ENCODE measurements around the gene HSD11B1L. TPM values are rescaled to one million over a fixed set of nuclear protein-coding genes. Genes with fewer than 3 reads are reported as not detected.

The HSD11B1L gene
- total RNA-seq, 1 donor from 2014 or later: 2.8 TPM

DNA sequence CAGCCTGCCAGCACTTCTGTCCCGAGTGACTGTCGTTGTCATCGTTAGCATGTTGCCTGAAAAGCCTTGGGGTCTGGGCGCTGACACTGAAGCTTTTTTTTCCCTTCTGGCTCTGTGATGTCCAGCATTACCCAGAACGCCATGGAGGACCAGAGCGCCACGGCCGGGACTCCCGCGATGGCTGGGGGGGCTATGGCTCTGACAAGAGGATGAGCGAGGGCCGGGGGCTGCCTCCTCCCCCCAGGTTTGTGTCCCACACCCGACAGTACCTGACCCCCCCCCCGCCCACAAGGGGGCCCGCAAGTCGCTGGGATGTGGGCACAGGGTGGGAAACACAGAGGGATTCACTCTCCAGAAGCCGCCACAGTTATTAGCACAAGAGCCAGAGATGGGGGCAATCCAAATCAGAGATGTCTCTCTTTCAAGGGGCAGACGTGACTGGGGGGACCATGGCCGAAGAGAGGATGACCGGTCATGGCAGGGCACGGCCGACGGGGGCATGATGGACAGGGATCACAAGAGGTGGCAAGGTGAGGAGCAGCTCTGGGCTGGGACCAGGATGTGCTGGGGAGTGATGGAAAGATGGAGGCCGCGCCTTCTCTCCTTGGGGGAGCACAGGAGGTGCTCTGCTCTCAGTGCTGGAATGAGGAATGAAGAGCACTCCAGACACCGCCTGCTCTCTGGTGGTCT is 13.8 kb upstream of the HSD11B1L start:
- no peak for DNase-seq (ENCODE audit: low spot score)

GRCh38 chr19:5667751-5668271 is 13.0 kb upstream of the HSD11B1L start:
- no peak for DNase-seq (ENCODE audit: low spot score)

GRCh38 chr19:5669212-5669611 is 11.6 kb upstream of the HSD11B1L start:
- no peak for DNase-seq (ENCODE audit: low spot score)

DNA sequence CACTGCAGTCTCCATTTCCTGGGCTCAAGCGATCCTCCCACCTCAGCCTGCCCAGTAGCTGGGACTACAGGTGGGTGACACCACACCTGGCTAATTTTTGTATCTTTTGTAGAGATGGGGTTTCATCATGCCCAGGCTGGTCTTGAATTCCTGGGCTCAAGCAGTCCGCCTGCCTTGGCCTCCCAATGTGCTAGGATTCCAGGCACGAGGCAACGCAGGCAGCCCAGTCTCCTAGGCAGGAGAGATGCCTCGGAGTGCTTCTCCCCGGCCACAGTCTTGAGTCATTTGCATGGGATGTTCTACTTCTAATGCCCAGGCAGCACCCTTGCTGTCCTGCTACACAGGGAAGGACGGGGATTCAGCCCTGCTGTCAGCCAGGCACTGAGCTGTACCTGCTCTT is 9.2 kb upstream of the HSD11B1L start:
- no peak for DNase-seq (ENCODE audit: low spot score)

DNA sequence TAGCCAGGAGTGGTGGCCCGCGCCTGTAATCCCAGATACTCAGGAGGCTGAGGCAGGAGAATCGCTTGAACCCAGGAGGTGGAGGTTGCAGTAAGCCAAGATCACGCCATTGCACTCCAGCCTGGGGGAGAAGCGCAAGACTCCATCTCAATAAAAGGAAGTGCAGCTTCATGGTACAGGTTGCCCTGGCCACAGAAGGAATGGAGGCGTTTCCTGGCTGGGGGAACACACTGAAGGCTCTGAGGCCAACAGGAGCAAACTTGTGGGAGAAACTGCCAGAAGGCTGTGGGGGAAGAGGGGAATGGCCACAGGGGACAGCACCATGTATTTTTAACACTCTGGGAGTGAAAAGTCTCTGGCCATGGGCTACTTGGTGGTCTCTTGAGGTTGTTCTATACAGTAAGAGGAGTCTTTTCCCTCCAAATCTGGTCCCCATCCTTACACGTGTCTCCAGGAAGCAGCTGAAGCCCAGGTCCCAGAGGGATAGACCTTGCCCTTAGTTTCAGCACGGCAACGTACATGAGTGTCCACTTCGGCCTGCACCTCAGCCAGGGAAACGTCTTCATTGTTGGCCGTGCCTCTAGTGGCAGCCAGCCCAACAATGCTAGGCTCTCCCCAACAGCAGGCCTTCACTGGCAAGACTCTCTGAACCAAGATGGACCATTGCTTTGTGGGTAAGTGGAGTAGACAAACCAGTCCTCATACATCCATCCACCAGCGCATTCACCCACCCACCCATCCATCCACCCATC is 7.9 kb upstream of the HSD11B1L start:
- DNase-seq (ENCODE audit: low spot score): no peak

- DNase-seq (ENCODE audit: low spot score): no peak
Observed at GRCh38 chr19:5673752-5674151, 7.1 kb upstream of the HSD11B1L start.

DNA sequence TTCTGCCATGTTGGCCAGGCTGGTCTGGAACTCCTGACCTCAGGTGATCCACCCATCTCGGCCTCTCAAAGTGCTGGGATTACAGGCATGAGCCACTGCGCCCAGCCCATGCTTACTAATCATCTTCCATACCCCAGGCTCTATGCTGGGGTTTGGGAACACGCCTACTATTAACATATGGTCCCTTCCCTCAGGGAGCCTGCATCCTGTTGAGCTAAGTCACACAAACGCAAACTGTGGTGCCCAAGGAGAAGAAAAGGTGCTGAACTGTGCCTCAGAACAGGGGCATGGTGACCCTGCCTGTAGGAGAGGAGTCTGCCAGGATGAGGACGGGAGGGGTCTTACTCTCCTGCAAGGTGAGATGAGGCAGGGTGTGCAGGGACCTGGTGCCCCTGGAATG is 6.1 kb upstream of the HSD11B1L start:
- no peak for DNase-seq (ENCODE audit: low spot score)

DNA sequence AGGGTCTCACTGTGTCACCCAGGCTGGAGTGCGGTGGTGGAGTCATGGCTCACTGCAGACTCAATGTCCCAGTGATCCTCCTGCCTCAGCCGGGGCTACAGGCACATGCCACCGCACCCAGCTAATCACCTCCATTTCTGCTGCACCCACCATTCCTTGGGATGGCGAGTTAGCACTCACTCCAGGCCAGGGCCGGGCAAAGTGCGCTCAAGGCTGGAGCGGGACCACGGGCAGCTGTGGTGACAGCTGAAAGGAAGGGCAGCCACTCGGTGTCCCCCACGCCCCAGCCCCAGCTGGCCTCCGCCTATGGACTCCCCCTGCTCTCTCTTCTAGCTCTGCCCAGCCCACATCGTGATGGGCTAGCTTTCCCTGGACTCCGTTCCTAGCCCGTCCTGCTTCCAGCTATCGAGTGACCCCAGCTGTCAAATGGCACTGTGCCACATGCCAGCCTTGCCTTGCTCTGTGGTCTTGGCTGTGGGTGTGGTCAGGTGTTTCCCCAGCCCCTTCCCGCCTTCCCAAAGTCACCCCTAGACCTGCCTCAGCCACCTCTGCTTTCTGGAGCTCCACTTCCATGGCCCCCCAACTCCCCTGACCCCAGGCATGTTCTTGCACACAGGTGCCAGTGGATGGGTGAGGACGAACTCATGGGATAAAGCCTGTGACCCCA is 4.6 kb upstream of the HSD11B1L start:
- no peak for DNase-seq (ENCODE audit: low spot score)

DNA sequence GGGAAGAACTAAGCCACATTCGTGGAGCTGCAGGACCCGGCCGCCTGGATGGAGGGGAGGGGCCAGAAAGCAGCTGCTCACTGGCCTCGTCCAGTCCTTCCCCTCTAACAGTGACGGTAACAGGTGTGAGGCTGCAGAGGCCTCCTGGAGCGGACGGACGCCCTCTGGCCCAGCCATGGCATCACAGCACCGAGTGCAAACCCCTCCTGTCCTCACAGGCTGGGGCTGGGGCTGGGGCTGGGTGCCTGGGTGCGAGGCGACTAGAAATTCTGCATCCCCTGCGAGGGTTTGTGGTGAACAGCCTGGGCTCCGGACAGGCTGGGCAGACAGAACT is 4.1 kb upstream of the HSD11B1L start:
- DNase-seq (ENCODE audit: low spot score): no peak

- no peak for DNase-seq (ENCODE audit: low spot score)
Observed at GRCh38 chr19:5677136-5677535, 3.7 kb upstream of the HSD11B1L start.

GRCh38 chr19:5677580-5677979 is 3.2 kb upstream of the HSD11B1L start:
- no peak for DNase-seq (ENCODE audit: low spot score)

GRCh38 chr19:5678071-5678718 is 2.6 kb upstream of the HSD11B1L start:
- no peak for DNase-seq (ENCODE audit: low spot score)

DNA sequence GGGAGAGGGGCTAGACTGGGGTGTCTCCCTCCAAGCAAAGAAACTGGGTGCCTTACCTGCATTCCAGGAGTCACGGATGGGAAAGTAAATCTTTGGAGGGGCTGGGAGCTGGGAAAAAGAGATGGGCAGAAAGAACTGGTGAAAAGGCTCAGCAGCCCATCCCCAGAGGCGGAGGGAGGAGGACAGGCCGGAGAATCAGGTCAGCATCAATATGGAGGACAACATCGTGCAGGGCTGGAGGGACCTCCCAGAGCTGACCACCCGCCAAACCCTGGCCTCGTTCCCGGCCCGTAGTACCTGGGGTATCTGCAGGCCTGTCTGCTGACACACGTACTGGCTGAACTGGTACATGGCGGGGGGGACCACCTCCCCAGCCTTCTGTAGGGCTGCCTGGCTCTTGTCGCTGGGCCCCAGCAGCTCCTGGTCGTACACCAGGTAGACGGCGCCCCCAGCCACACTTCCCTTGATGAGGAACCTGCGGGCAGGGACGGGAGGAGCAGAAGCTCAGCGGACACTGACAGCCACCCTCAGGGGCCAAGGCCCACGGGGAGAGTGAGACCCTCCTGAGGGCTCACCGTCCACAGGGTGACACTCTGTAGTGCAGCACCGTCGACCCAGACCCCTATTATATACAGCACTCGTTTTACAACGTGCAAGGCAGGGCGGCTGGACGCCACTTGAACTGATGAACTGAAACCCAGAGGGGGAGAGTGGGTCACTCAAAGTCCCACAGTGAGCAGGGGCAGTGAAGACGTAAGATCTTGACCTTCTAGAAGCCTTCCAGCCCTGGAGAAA is 1.3 kb upstream of the HSD11B1L start:
- no peak for DNase-seq (ENCODE audit: low spot score)

- DNase-seq (ENCODE audit: low spot score): no peak
Observed at GRCh38 chr19:5680084-5680436, 767 bp upstream of the HSD11B1L start.

DNA sequence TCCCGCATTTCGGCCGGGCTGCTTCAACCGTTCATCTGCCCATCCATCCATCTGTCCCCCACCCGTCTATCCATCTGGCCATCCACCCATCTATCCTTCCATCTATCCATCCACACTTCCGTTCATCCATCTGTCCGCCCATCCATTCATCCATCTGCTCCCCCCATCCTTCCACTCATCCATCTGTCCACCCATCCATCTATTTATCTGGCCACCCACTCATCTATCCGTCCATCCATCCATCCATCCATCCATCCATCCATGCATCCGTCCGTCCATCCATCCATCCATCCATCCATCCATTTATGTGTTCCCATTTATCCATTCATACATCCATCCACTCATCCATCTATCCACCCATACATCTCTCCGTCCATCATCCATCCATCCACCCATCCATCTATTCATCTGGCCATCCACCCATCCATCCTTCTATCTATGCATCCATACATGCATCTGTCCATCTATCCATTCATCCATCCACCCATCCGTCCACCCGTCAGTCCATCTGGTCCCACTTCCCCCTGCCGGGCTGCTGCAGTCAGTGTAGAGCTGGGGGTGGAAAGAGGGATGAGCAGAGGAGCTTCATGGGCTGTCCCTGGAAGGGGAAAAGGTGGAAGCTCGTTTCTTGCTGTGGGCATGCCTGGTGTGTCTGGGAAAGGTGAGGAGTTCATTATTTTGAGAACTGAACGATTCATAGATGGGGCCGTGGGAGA is 722 bp downstream of the HSD11B1L start:
- DNase-seq (ENCODE audit: low spot score): no peak

DNA sequence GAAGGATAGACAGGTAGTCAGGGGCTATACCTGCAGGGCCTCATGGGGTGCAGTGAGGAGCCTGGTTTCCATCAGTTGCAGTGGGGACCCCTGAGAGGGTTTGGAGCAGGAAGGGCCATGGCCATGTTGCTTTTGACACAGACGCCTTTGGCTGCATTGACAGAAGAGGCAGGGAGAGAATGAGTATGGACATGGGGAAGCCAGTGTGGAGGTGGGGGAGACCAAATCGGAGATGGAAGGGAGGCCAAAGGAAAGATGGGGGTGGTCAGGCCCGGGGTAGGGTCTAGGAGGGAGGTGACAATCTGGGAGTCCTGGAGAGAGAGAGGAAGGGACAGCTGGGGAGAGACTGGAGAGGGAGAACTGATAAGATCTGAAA is 1.3 kb downstream of the HSD11B1L start:
- no peak for DNase-seq (ENCODE audit: low spot score)

DNA sequence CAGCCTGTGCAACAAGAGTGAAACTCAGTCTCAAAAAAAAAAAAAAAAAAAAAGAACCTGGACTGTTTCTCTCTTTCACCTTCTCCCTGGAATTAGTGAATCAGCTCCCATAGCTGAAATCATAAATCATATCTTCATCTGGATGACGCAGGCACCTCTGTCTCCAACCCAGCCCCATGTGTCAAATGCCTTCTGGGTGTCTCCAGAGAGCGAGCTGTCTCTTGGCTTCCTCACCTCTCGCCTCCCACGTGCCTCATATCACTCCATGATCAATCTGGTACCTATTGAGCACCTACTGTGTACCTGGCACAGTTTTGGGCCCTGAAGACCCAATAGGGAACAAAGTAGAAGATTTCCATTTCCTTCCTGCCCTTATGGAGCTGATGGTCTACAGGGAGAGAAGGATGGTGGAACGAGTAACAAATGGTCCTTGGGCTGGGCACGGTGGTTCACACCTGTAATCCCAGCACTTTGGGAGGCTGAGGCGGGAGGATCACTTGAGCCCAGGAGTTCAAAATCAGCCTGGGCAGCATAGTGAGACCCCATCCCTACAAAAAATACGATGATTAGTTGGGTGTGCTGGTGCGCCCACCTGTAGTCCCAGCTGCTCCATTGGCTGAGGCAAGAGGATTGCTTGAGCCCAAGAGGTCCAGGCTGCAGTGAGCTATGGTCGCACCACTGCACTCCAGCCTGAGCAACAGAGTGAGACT is 2.5 kb downstream of the HSD11B1L start:
- no peak for DNase-seq (ENCODE audit: low spot score)

DNA sequence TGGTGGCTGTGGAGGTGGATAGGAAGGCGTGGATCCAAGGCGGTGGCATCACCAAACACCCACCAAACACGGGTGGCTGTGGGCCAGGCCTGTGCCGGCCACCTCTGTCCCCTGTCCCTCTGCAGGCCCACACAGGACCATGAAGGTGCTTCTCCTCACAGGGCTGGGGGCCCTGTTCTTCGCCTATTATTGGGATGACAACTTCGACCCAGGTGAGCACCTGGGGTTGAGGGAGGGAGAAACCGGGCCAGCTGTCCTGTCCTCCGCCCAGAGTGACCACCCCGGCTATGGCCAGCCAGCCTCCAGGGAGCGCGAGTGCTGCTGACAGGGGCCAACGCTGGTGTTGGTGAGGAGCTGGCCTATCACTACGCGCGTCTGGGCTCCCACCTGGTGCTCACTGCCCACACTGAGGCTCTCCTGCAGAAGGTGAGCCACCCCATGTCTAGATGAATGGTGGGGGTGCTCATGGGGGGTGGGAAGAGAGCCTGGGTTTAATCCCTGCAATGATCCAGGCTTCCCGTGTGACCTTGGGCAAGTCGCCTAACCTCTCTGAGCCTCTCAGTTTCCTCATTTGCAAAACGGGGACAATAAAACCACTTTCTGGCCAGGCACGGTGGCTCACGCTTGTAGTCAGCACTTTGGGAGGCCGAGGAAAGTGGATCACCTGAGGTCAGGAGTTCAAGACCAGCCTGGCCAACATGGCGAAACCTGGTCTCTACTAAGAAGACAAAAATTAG is 4.0 kb downstream of the HSD11B1L start:
- DNase-seq (ENCODE audit: low spot score): no peak

DNA sequence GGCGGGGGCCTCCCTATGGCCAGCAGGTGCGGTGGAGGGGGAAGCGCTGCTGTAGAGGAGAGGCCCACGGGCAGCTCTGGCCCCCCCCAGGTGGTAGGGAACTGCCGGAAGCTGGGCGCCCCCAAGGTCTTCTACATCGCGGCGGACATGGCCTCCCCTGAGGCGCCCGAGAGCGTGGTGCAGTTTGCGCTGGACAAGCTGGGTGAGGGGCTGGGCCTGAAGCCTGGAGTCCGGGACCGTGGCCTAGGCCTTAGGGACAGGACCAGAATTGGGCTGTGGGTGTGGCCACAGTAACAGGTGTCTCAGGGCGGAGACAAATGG is 5.5 kb downstream of the HSD11B1L start:
- no peak for DNase-seq (ENCODE audit: low spot score)
